Endothelial cell of umbilical vein (primary cell): ENCODE data around the gene BCAS3. TPM values are rescaled to one million over a fixed set of nuclear protein-coding genes. Genes with fewer than 3 reads are reported as not detected.

ENCODE experiments used
- BruUV-seq: library from RNA; stranded (reverse); fragments of 400-500 nt; replicated peaks from 2 replicates; lab custom pipeline; 2021; lab: Mats Ljungman, UMichigan
- CTCF ChIA-PET: fragments of 300-600, 350-600 bp; sonication (Branson Sonifier 250); formaldehyde crosslinking; loops from one replicate; lab custom pipeline; 2021; ENCODE audit warnings: antibody characterized with exemption, inconsistent platforms; lab: Charles Lee
- POLR2A ChIA-PET: fragments of 300-600, 350-600 bp; sonication (Branson Sonifier 250); formaldehyde crosslinking; loops from one replicate; lab custom pipeline; 2021; ENCODE audit warnings: antibody characterized with exemption, inconsistent platforms; lab: Charles Lee
- DNase-seq: peaks from one replicate; pipeline ENCODE4 v3.0.0-alpha.2; 2011; ENCODE audit warnings: low read depth, low spot score
- FAIRE-seq: peaks from 2 replicates; lab custom pipeline; 2011; peaks lifted over from hg19 to GRCh38; lab: Jason Lieb, UNC
- H2AFZ ChIP-seq: 2 replicates; pipeline ENCODE4 v1.6.0; 2012; ENCODE audit warnings: low read depth, low read length, control low read depth, inconsistent platforms
- H3K27ac ChIP-seq: 2 replicates; pipeline ENCODE4 v1.5.1; 2011; ENCODE audit warnings: low read depth, mild to moderate bottlenecking, control low read depth, low read length, moderate library complexity; ENCODE audit not compliant: insufficient read depth
- H3K27me3 ChIP-seq, 2 experiments: 2 replicates each; pipeline versions ENCODE4 v1.6.0 to v1.6.1; 2011; ENCODE audit warnings: low read length in 2 of 2, mixed read lengths in 1 of 2; ENCODE audit not compliant: control insufficient read depth in 2 of 2, insufficient read depth in 2 of 2
- H3K36me3 ChIP-seq, 2 experiments: 2 replicates in 1 of 2; 3 replicates in 1 of 2; pipeline ENCODE4 v1.5.1; 2011; ENCODE audit warnings: low read length in 2 of 2, mild to moderate bottlenecking in 1 of 2, moderate library complexity in 1 of 2; ENCODE audit not compliant: control insufficient read depth in 2 of 2, insufficient read depth in 2 of 2; ENCODE audit errors: extremely low read depth in 1 of 2
- H3K4me1 ChIP-seq: 3 replicates; pipeline ENCODE4 v1.5.1; 2011; ENCODE audit warnings: mild to moderate bottlenecking, low read length; ENCODE audit not compliant: control insufficient read depth, insufficient read depth; ENCODE audit errors: extremely low read depth
- H3K4me2 ChIP-seq: 2 replicates; pipeline ENCODE4 v1.6.1; 2011; ENCODE audit warnings: low read length, control low read depth, mixed read lengths; ENCODE audit not compliant: insufficient read depth
- H3K4me3 ChIP-seq, 3 experiments: fragments of 200-600 bp in 1 of 3; sonication (generic), shearing (Covaris generic) in 1 of 3; replicated peaks in 1 of 3; 2 replicates each; pipeline ENCODE4 v1.5.1; 2011 to 2016; ENCODE audit warnings: control low read depth in 3 of 3, low read length in 3 of 3, mild to moderate bottlenecking in 2 of 3, inconsistent platforms in 1 of 3, low read depth in 1 of 3, moderate library complexity in 1 of 3; ENCODE audit not compliant: insufficient read depth in 1 of 3
- H3K79me2 ChIP-seq: 2 replicates; pipeline ENCODE4 v1.6.0; 2012; ENCODE audit warnings: low read length, inconsistent platforms; ENCODE audit not compliant: control insufficient read depth, insufficient read depth
- H3K9ac ChIP-seq: replicated peaks from 2 replicates; pipeline ENCODE3; 2011; ENCODE audit warnings: low read length, control low read depth; ENCODE audit not compliant: insufficient read depth; ENCODE audit errors: extremely low read depth
- H3K9me1 ChIP-seq: replicated peaks from 3 replicates; pipeline ENCODE4 v1.6.0; 2011; ENCODE audit warnings: mild to moderate bottlenecking, low read length; ENCODE audit not compliant: control insufficient read depth, insufficient read depth; ENCODE audit errors: extremely low read depth
- H3K9me3 ChIP-seq: replicated peaks from 2 replicates; pipeline ENCODE4 v1.5.1; 2012; ENCODE audit warnings: low read length, inconsistent platforms; ENCODE audit not compliant: control insufficient read depth, insufficient read depth
- H4K20me1 ChIP-seq: replicated peaks from 2 replicates; pipeline ENCODE3; 2011; ENCODE audit warnings: mild to moderate bottlenecking, low read length; ENCODE audit not compliant: control insufficient read depth, insufficient read depth; ENCODE audit errors: extremely low read depth
- EZH2 ChIP-seq: IDR thresholded peaks from 2 replicates; pipeline ENCODE4 v1.6.1; 2012; ENCODE audit warnings: borderline replicate concordance, low read depth, mild to moderate bottlenecking, moderate library complexity, low read length, inconsistent platforms; ENCODE audit not compliant: severe bottlenecking
- FOS ChIP-seq: IDR thresholded peaks from 2 replicates; pipeline ENCODE4 v1.6.1; 2011; ENCODE audit warnings: mild to moderate bottlenecking, low read length, moderate library complexity, borderline replicate concordance; ENCODE audit not compliant: insufficient read depth
- GATA2 ChIP-seq: IDR thresholded peaks from 2 replicates; pipeline ENCODE4 v1.7.0; 2011; ENCODE audit warnings: low read depth, mild to moderate bottlenecking, moderate library complexity, mixed read lengths, low read length; ENCODE audit not compliant: insufficient read length, insufficient read depth
- JUN ChIP-seq: IDR thresholded peaks from 2 replicates; pipeline ENCODE4 v1.6.1; 2011; ENCODE audit warnings: borderline replicate concordance, low read depth; ENCODE audit not compliant: insufficient read length, insufficient read depth
- dilution Hi-C: fragments of 300-500 bp; cut with MboI; formaldehyde crosslinking; loops from one replicate; pipeline ENCODE4 v1.15.0; 2019; ENCODE audit warnings: low sequenced_read_pairs; ENCODE audit not compliant: extremely low pct_ligation_motif_present
- intact Hi-C: fragments of 100-400 bp; cut with micrococcal nuclease; formaldehyde crosslinking; loops from one replicate; pipeline ENCODE4 v1.10.0; 2022
- polyA plus RNA-seq, 4 experiments: library from polyadenylated mRNA; depleted of rRNA in 3 of 4; stranded (reverse) in 3 of 4; unstranded in 1 of 4; fragments of >200 nt; gene quantifications; 2 replicates each; pipeline versions ENCODE4 v1.2.1 to v1.2.3, GENCODE V29; 2011 to 2012; ENCODE audit warnings: missing spikeins in 1 of 4
- total RNA-seq: library from RNA; stranded (reverse); gene quantifications from 2 replicates; pipeline ENCODE4 v1.2.3, GENCODE V29; 2021

BCAS3 gene
- total and polyA plus RNA-seq, 2 donors (not counting 3 experiments of a cell fraction or from before 2014, with no cell fraction given), result 8.2 to 16.0 TPM

DNA sequence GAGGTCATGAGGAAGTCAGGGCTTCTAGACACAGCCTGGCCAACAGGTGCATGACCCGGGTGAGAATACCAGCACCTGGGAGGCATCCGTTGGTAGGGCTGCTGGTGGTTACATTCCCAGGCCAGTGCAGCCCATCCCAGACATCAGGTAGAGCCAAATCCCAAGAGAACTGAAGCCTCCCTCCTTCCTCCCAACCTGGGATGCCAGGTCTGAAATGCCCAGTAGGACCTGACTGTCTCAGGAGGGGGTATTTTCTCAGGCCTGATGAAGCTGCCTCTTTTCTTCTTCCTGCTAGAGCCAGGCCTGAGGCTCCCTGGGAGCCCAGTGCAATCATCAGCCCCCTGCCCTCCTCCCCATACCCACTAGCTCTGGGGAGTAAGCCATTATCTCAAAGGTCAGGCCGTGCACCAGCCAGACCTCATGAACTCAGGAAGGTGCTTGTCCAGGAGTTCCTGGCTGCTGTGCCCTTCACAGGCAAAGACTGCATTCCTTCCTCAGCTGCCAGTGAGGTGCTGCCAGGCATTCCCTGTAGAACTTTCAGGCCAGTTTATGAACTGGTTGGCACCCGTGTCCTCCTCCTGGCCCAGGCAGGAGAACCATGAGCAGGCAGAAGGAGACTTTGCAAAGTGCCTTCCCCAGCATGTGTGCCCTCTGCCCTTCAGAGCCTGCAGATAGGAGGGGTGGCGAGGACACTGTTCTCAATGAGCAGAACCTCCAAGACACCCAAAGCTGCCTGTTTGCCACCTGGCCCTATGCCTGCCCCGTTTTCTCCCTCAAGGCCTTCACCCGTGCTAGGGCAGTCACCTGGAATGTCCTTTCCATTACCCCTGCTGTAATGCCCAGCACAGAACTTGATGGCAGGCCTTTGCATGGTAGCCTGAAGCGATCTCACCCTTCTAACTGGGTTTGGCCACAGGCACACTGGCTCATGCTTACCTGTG lies 729.6 kb downstream of the BCAS3 start:
- dilution Hi-C loops, result no loop called here
- Histone ChIP-seq H3K9me3 (no peaks in the 10 kb centered on the region), H3K79me2 (no peaks in the 10 kb centered on the region), H3K27ac (no peak overlapping the region), H3K9me1 (no peaks in the 10 kb centered on the region), H3K4me1 (peaks cover 14% of the 10 kb centered on the region), H2AFZ (no peak overlapping the region), H3K4me2 (no peak overlapping the region), H4K20me1 (no peaks in the 10 kb centered on the region), H3K4me3 (no peak overlapping the region), H3K27me3 (peaks cover 73 to 87% of the 10 kb centered on the region in 2 experiments), H3K36me3 (no peaks in the 10 kb centered on the region), H3K9ac (no peak overlapping the region)
- FAIRE-seq, result no peak
- no TSS peak for BruUV-seq
- ChIA-PET CTCF (interaction anchor here (1.0 to 6.4 kb wide), 3 partner anchors 15 to 687 kb away, joined by 3 to 53 read pairs (median 3); no protein-coding TSS in a partner anchor), POLR2A (no interaction called here)
- TF ChIP-seq GATA2 (no peak), EZH2 (peak; percentile 55), FOS (no peak), JUN (no peak)
- DNase-seq, result no peak
- intact Hi-C loops, result no loop called here
